GM12878 (cell line): ENCODE data around the gene MYRF.

Source experiments
- BRCA1 ChIP-seq: IDR thresholded peaks from 2 replicates; pipeline ENCODE4 v1.6.1; 2011; ENCODE audit warnings: low read depth, low read length, improper control_type of control experiment
- CHD4 ChIP-seq: fragments of 200-600 bp; sonication (generic); IDR thresholded peaks from 2 replicates; pipeline ENCODE4 v1.6.1; 2016; ENCODE audit warnings: mild to moderate bottlenecking
- CTCF ChIP-seq, 3 experiments: IDR thresholded peaks in 2 of 3; conservative IDR thresholded peaks in 1 of 3; 2 replicates each; pipeline ENCODE4 v1.5.1; 2011; ENCODE audit warnings: low read depth in 3 of 3, low read length in 3 of 3, mild to moderate bottlenecking in 3 of 3, control low read depth in 2 of 3, moderate library complexity in 2 of 3, inconsistent platforms in 1 of 3, mixed read lengths in 1 of 3; ENCODE audit not compliant: control insufficient read depth in 2 of 3, insufficient read depth in 1 of 3; ENCODE audit errors: extremely low read depth in 1 of 3
- ELK1 ChIP-seq: IDR thresholded peaks from 2 replicates; pipeline ENCODE4 v1.6.1; 2012; ENCODE audit warnings: low read depth, low read length, improper control_type of control experiment
- FOXM1 ChIP-seq: IDR thresholded peaks from 2 replicates; pipeline ENCODE4 v1.6.1; 2012; ENCODE audit warnings: low read depth, mild to moderate bottlenecking, inconsistent platforms, low read length, moderate library complexity
- MXI1 ChIP-seq: fragments of 150-350 bp; IDR thresholded peaks from 2 replicates; pipeline ENCODE4 v1.6.1; 2011; ENCODE audit warnings: low read depth, mild to moderate bottlenecking, inconsistent platforms, low read length, improper control_type of control experiment
- POLR2A ChIP-seq: IDR thresholded peaks from 2 replicates; pipeline ENCODE4 v1.6.1; 2011; ENCODE audit warnings: low read depth, mild to moderate bottlenecking, low read length
- SUPT20H ChIP-seq: IDR thresholded peaks from 2 replicates; pipeline ENCODE4 v1.6.1; 2011; ENCODE audit warnings: low read depth, mild to moderate bottlenecking, low read length, moderate library complexity, borderline replicate concordance; ENCODE audit not compliant: control insufficient read depth
- TAF1 ChIP-seq: IDR thresholded peaks from 2 replicates; pipeline ENCODE4 v1.6.1; 2011; ENCODE audit warnings: mild to moderate bottlenecking, low read depth, low read length, borderline replicate concordance
- USF1 ChIP-seq: IDR thresholded peaks from 2 replicates; pipeline ENCODE4 v1.6.1; 2011; ENCODE audit warnings: borderline replicate concordance, low read depth, mild to moderate bottlenecking, moderate library complexity, mixed read lengths, low read length; ENCODE audit not compliant: insufficient read depth; ENCODE audit errors: extremely low read length
- USF2 ChIP-seq: IDR thresholded peaks from 2 replicates; pipeline ENCODE4 v1.6.1; 2011; ENCODE audit warnings: low read depth, low read length, improper control_type of control experiment, borderline replicate concordance

GRCh38 chr11:61771985-61772455 lies 19.6 kb downstream of the MYRF start:
- no peak for TF ChIP-seq USF2
- TF ChIP-seq MXI1, result no peak
- no peak for TF ChIP-seq SUPT20H
- TF ChIP-seq POLR2A, result no peak
- no peak for TF ChIP-seq CHD4
- no peak for TF ChIP-seq ELK1
- TF ChIP-seq TAF1, result no peak
- TF ChIP-seq CTCF (IDR thresholded peaks at IDR 0.05 in 2 of 3, conservative IDR thresholded peaks at IDR 0.05 in 1 of 3; ENCODE audit: control insufficient read depth in 2 of 3, extremely low read depth in 1 of 3, insufficient read depth in 1 of 3, low read depth in 3 of 3, low read length in 3 of 3), result no peak
- TF ChIP-seq USF1, result no peak
- no peak for TF ChIP-seq BRCA1
- no peak for TF ChIP-seq FOXM1
